Measurements from ENCODE around the gene KCP.

GRCh38 chr7:128916643-128916915 lies 6.1 kb upstream of the KCP start:
- TF ChIP-seq EZH2 (IDR thresholded peaks at IDR 0.05; ENCODE audit: low read depth, unreplicated experiment) (no peak), EZH2phosphoT487 (IDR thresholded peaks at IDR 0.05; ENCODE audit: unreplicated experiment) (no peak), CREB1 (CRISPR knock-in tag; IDR thresholded peaks at IDR 0.05; ENCODE audit: low read depth) (no peak)
- TF ChIP-seq, protein P1, sequence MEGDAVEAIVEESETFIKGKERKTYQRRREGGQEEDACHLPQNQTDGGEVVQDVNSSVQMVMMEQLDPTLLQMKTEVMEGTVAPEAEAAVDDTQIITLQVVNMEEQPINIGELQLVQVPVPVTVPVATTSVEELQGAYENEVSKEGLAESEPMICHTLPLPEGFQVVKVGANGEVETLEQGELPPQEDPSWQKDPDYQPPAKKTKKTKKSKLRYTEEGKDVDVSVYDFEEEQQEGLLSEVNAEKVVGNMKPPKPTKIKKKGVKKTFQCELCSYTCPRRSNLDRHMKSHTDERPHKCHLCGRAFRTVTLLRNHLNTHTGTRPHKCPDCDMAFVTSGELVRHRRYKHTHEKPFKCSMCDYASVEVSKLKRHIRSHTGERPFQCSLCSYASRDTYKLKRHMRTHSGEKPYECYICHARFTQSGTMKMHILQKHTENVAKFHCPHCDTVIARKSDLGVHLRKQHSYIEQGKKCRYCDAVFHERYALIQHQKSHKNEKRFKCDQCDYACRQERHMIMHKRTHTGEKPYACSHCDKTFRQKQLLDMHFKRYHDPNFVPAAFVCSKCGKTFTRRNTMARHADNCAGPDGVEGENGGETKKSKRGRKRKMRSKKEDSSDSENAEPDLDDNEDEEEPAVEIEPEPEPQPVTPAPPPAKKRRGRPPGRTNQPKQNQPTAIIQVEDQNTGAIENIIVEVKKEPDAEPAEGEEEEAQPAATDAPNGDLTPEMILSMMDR (conservative IDR thresholded peaks at IDR 0.05; ENCODE audit: low read depth in 2 of 2) = no peak
- TF ChIP-seq, protein P2, sequence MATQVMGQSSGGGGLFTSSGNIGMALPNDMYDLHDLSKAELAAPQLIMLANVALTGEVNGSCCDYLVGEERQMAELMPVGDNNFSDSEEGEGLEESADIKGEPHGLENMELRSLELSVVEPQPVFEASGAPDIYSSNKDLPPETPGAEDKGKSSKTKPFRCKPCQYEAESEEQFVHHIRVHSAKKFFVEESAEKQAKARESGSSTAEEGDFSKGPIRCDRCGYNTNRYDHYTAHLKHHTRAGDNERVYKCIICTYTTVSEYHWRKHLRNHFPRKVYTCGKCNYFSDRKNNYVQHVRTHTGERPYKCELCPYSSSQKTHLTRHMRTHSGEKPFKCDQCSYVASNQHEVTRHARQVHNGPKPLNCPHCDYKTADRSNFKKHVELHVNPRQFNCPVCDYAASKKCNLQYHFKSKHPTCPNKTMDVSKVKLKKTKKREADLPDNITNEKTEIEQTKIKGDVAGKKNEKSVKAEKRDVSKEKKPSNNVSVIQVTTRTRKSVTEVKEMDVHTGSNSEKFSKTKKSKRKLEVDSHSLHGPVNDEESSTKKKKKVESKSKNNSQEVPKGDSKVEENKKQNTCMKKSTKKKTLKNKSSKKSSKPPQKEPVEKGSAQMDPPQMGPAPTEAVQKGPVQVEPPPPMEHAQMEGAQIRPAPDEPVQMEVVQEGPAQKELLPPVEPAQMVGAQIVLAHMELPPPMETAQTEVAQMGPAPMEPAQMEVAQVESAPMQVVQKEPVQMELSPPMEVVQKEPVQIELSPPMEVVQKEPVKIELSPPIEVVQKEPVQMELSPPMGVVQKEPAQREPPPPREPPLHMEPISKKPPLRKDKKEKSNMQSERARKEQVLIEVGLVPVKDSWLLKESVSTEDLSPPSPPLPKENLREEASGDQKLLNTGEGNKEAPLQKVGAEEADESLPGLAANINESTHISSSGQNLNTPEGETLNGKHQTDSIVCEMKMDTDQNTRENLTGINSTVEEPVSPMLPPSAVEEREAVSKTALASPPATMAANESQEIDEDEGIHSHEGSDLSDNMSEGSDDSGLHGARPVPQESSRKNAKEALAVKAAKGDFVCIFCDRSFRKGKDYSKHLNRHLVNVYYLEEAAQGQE (IDR thresholded peaks at IDR 0.05; ENCODE audit: unreplicated experiment) = no peak
